Body of pancreas (tissue), 4 donors: ENCODE results near the gene WDR33.

Source experiments
- POLR2A ChIP-seq, 3 donors: fragments of 450-650 bp; IDR thresholded peaks; one replicate each; pipeline ENCODE4 v1.6.1; 2016; ENCODE audit warnings: antibody characterized with exemption in 3 of 3, mild to moderate bottlenecking in 2 of 3
- TF ChIP-seq, protein P1 (sequence below), 7 experiments: fragments of 450-650 bp in 4 of 7; fragments of 200-600 bp in 3 of 7; sonication (generic) in 3 of 7; IDR thresholded peaks; one replicate each; pipeline ENCODE4 v1.5.1; 2016 to 2019; ENCODE audit warnings: antibody characterized with exemption in 7 of 7

DNA sequence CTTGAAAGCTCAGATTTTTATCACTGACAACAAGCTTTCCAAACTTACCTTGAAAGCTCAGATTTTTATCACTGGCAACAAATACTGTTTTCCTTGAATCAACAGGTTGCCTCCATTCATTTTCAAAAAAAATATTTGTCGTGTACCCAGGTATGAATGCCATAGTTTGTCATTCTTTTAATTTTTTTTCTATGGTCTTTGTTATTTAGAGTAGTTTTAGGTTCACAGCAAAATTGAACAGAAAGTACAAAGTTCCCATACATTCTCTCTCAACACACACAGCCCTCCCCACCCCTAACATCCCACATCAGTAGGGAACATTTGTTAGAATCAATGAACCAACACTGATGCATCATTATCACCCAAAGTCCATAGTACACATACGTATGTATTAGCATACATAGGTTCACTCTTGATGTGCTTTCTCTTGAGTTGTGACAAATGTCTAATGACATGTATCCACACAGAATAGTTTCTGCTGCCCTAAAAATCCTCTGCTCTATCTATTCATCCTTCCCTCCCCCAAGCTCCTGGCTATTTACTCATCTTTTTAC is 25.9 kb downstream of the WDR33 start:
- TF ChIP-seq, protein P1, sequence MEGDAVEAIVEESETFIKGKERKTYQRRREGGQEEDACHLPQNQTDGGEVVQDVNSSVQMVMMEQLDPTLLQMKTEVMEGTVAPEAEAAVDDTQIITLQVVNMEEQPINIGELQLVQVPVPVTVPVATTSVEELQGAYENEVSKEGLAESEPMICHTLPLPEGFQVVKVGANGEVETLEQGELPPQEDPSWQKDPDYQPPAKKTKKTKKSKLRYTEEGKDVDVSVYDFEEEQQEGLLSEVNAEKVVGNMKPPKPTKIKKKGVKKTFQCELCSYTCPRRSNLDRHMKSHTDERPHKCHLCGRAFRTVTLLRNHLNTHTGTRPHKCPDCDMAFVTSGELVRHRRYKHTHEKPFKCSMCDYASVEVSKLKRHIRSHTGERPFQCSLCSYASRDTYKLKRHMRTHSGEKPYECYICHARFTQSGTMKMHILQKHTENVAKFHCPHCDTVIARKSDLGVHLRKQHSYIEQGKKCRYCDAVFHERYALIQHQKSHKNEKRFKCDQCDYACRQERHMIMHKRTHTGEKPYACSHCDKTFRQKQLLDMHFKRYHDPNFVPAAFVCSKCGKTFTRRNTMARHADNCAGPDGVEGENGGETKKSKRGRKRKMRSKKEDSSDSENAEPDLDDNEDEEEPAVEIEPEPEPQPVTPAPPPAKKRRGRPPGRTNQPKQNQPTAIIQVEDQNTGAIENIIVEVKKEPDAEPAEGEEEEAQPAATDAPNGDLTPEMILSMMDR (IDR thresholded peaks at IDR 0.05): no peak
- TF ChIP-seq POLR2A (IDR thresholded peaks at IDR 0.05): no peak
